MM.1S (cell line): ENCODE results near the gene CYSTM1.

Experiments
- DNase-seq: peaks from one replicate; pipeline ENCODE4 v3.0.0-alpha.2; 2015
- H2AFZ ChIP-seq: fragments of 300-600 bp; sonication (generic); 2 replicates; pipeline ENCODE4 v1.6.0; 2016; ENCODE audit warnings: antibody characterized with exemption, low read length
- H3F3A ChIP-seq: fragments of 300-600 bp; sonication (generic); 2 replicates; pipeline ENCODE4 v1.6.1; 2016; ENCODE audit warnings: mild to moderate bottlenecking, antibody characterized with exemption, low read length, moderate library complexity, mixed read lengths; ENCODE audit not compliant: insufficient read depth
- H3K27ac ChIP-seq: fragments of 300-600 bp; sonication (generic); 2 replicates; pipeline ENCODE4 v1.5.1; 2016; ENCODE audit warnings: mild to moderate bottlenecking, low read length
- H3K27me3 ChIP-seq: fragments of 300-600 bp; sonication (generic); replicated peaks from 2 replicates; pipeline ENCODE4 v1.6.0; 2016; ENCODE audit warnings: low read length; ENCODE audit not compliant: insufficient read depth
- H3K36me3 ChIP-seq: fragments of 300-600 bp; sonication (generic); replicated peaks from 2 replicates; pipeline ENCODE4 v1.6.1; 2016; ENCODE audit warnings: mild to moderate bottlenecking, low read length, mixed read lengths; ENCODE audit not compliant: insufficient read depth
- H3K4me1 ChIP-seq: fragments of 300-600 bp; sonication (generic); 2 replicates; pipeline ENCODE4 v1.6.1; 2016; ENCODE audit warnings: low read length, mixed read lengths
- H3K4me2 ChIP-seq: fragments of 300-600 bp; sonication (generic); 2 replicates; pipeline ENCODE4 v1.6.0; 2016; ENCODE audit warnings: low read depth, low read length
- H3K4me3 ChIP-seq: fragments of 300-600 bp; sonication (generic); 2 replicates; pipeline ENCODE4 v1.5.1; 2016; ENCODE audit warnings: low read length, mixed read lengths
- H3K79me2 ChIP-seq: fragments of 300-600 bp; sonication (generic); 2 replicates; pipeline ENCODE4 v1.6.1; 2016; ENCODE audit warnings: mixed run types, low read length, mixed read lengths
- H3K9ac ChIP-seq: fragments of 300-600 bp; sonication (generic); 2 replicates; pipeline ENCODE4 v1.6.1; 2016; ENCODE audit warnings: low read length, mixed read lengths
- H3K9me2 ChIP-seq: fragments of 300-600 bp; sonication (generic); replicated peaks from 2 replicates; pipeline ENCODE4 v1.6.1; 2016; ENCODE audit warnings: mild to moderate bottlenecking, low read length, mixed read lengths; ENCODE audit not compliant: insufficient read depth
- H3K9me3 ChIP-seq: fragments of 300-600 bp; sonication (generic); replicated peaks from 2 replicates; pipeline ENCODE4 v1.6.1; 2016; ENCODE audit warnings: mild to moderate bottlenecking, low read length, mixed read lengths; ENCODE audit not compliant: insufficient read depth
- H4K20me1 ChIP-seq: fragments of 300-600 bp; sonication (generic); 2 replicates; pipeline ENCODE4 v1.6.1; 2016; ENCODE audit warnings: mild to moderate bottlenecking, low read length, moderate library complexity, mixed read lengths; ENCODE audit not compliant: insufficient read depth
- EZH2 ChIP-seq: fragments of 300-600 bp; sonication (generic); optimal IDR thresholded peaks from 2 replicates; pipeline ENCODE3; 2017; ENCODE audit warnings: low read depth, mild to moderate bottlenecking, antibody characterized with exemption, low read length, mixed read lengths
- EZH2phosphoT487 ChIP-seq: fragments of 300-600 bp; sonication (generic); IDR thresholded peaks from 2 replicates; pipeline ENCODE4 v1.6.1; 2018; ENCODE audit warnings: antibody characterized with exemption, low read length
- TF ChIP-seq, protein P1 (sequence below): fragments of 300-600 bp; sonication (generic); IDR thresholded peaks from 2 replicates; pipeline ENCODE4 v1.5.1; 2016; ENCODE audit warnings: antibody characterized with exemption, low read length, mixed read lengths

CYSTM1 gene

DNA sequence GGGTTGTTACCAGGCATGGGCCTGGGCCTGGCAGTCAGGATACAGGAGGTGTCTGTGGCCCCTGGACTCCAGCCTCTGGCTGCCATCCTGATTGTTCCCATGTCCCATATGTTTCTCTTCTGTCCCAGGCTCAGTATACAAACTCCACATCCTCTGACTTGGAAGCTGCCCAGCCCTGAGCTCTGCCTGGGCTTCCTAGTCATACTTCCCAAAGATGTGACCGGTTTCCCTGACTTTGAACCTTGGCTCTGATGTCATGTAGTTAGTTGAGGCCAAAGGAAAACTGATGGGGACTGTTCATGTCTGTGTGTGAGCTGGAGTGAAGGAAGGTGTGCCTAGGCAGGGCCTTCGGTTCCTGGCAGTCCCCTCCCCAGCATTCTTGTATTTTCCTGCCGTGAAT lies 50.4 kb downstream of the CYSTM1 start:
- no peak for DNase-seq
- Histone ChIP-seq H3K9ac (no peak overlapping the region), H3K9me2 (no peaks in the 10 kb centered on the region), H3K27ac (no peak overlapping the region), H4K20me1 (no peaks in the 10 kb centered on the region), H3K4me3 (no peak overlapping the region), H3K27me3 (no peaks in the 10 kb centered on the region), H3K9me3 (no peaks in the 10 kb centered on the region), H3K4me2 (no peak overlapping the region), H2AFZ (no peak overlapping the region), H3F3A (0 out of 2 replicates have a peak, but pooled peaks cover 3% of the 10 kb centered on the region), H3K36me3 (no peaks in the 10 kb centered on the region), H3K79me2 (no peaks in the 10 kb centered on the region), H3K4me1 (peaks cover 15% of the 10 kb centered on the region)
- no peak for TF ChIP-seq EZH2
- no peak for TF ChIP-seq EZH2phosphoT487
- TF ChIP-seq, protein P1, sequence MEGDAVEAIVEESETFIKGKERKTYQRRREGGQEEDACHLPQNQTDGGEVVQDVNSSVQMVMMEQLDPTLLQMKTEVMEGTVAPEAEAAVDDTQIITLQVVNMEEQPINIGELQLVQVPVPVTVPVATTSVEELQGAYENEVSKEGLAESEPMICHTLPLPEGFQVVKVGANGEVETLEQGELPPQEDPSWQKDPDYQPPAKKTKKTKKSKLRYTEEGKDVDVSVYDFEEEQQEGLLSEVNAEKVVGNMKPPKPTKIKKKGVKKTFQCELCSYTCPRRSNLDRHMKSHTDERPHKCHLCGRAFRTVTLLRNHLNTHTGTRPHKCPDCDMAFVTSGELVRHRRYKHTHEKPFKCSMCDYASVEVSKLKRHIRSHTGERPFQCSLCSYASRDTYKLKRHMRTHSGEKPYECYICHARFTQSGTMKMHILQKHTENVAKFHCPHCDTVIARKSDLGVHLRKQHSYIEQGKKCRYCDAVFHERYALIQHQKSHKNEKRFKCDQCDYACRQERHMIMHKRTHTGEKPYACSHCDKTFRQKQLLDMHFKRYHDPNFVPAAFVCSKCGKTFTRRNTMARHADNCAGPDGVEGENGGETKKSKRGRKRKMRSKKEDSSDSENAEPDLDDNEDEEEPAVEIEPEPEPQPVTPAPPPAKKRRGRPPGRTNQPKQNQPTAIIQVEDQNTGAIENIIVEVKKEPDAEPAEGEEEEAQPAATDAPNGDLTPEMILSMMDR: no peak

DNA sequence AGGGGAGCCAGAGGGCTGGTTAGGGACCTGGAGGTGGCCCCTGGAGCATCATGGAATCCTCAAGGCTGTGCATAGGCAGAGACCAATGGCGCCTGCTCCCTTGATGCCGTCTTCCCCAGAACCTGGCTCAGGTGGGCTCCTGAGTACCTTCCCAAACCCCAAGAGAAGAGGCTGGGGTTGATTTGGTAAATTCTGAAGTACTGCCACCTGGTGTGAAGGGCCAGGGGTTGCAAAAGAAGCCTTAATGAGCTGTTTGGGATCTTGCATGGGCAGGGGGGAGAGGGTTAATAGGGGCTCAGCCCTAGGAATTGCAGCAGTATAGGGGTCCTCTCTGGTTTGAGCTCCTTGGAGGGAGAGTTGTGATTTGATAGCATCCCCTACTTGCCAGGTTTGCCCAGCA lies 52.1 kb downstream of the CYSTM1 start:
- no peak for DNase-seq

DNA sequence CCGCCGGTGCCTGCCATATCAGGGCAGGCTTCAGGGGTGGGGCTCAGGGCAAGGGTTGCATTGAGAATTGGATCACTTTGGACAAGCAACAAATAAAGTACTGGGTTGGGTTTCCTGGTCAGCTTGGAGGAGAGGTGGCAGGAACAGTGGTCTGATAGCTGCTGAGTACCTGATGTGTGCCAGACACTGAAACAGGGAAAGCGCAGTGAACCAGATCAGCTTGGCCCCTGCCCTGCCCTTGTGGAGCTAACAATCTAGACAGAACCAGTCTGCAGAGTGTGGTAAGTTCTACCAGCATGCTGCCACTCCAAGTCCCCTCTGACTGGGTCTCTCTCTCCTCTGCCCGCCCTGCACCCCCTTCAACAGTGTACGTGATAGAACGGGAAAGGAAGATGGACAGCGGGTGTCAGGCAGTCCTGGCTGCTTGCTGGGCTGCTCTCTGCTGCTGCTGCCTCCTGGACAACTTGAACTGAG lies 53.4 kb downstream of the CYSTM1 start:
- no peak overlapping the region for H3K4me2 ChIP-seq
- no peaks in the 10 kb centered on the region for H4K20me1 ChIP-seq
- no peak overlapping the region for H3K9ac ChIP-seq
- H3F3A ChIP-seq: no peaks in the 10 kb centered on the region
- no peak overlapping the region for H2AFZ ChIP-seq
- no peaks in the 10 kb centered on the region for H3K9me3 ChIP-seq
- no peaks in the 10 kb centered on the region for H3K9me2 ChIP-seq
- no peak overlapping the region for H3K27ac ChIP-seq
- no peaks in the 10 kb centered on the region for H3K4me1 ChIP-seq
- no peak for DNase-seq
- no peaks in the 10 kb centered on the region for H3K79me2 ChIP-seq
- no peak overlapping the region for H3K4me3 ChIP-seq
- no peak for TF ChIP-seq EZH2
- TF ChIP-seq, protein P1: no peak
- no peak for TF ChIP-seq EZH2phosphoT487
- H3K27me3 ChIP-seq: no peaks in the 10 kb centered on the region
- no peaks in the 10 kb centered on the region for H3K36me3 ChIP-seq

More for the DNA sequence above, 52.1 kb downstream of the CYSTM1 start:
- Histone ChIP-seq H3K79me2 (no peaks in the 10 kb centered on the region), H3K9ac (no peak overlapping the region), H3K4me1 (peaks cover 4% of the 10 kb centered on the region; the same call in 1 of the 2 replicates), H3K4me3 (no peak overlapping the region), H2AFZ (no peak overlapping the region), H3F3A (no peaks in the 10 kb centered on the region), H4K20me1 (no peaks in the 10 kb centered on the region), H3K27ac (no peak overlapping the region), H3K9me2 (no peaks in the 10 kb centered on the region), H3K9me3 (no peaks in the 10 kb centered on the region), H3K27me3 (no peaks in the 10 kb centered on the region), H3K36me3 (no peaks in the 10 kb centered on the region), H3K4me2 (no peak overlapping the region)
- no peak for TF ChIP-seq EZH2
- TF ChIP-seq, protein P1: no peak
- TF ChIP-seq EZH2phosphoT487: no peak
